DND-41 (cell line): Measurements from ENCODE around the gene COL4A2.

Experiments used
- CTCF ChIP-seq: IDR thresholded peaks from 2 replicates; pipeline ENCODE4 v1.5.1; 2012; ENCODE audit warnings: borderline replicate concordance, low read length, moderate library complexity, mild to moderate bottlenecking; ENCODE audit not compliant: poor library complexity, severe bottlenecking; ENCODE audit errors: extremely low read depth
- EZH2 ChIP-seq: IDR thresholded peaks from 3 replicates; pipeline ENCODE4 v1.6.1; 2012; ENCODE audit warnings: borderline replicate concordance, low read depth, mild to moderate bottlenecking, moderate library complexity, low read length, inconsistent platforms; ENCODE audit not compliant: severe bottlenecking

DNA sequence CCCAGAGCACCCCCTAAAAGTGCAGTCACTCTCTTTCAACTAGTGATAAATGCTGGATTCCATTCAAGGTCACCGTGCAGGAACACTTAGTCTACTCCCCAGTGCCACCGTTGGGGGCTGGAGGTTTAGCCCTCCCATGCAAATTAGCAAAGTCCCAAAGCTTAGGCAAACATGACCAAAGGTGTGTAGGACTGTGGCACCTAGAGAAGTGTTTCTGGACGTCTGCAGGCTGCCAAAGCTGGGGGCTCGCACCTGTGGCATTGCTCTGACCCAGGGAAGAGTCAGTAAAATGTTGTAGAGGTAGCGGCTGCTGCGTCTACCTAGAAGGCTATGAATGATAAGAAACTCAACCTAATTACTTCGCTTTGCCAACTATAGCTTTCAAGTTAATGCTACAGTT lies 14.0 kb upstream of the COL4A2 start:
- TF ChIP-seq CTCF (no peak), EZH2 (no peak)
